WTC11 (cell line): ENCODE data around the gene TSPAN1. TPM values are rescaled to one million over a fixed set of nuclear protein-coding genes. Genes with fewer than 3 reads are reported as not detected.
A peak's percentile ranks its signal among the peaks of the same experiment; 100 is the strongest.

Source experiments
- ATAC-seq: fragments of 200-7000 bp; cut with Tn5 transposase; 2 replicates; pipeline ENCODE4 v1.10.0; 2021; ENCODE audit warnings: mild to moderate bottlenecking, moderate library complexity
- CTCF ChIA-PET: fragments of 300-600 bp; sonication (Branson Sonifier 250); formaldehyde crosslinking; loops from one replicate; lab custom pipeline; 2021; ENCODE audit warnings: antibody characterized with exemption; lab: Charles Lee
- POLR2A ChIA-PET: fragments of 350-600 bp; sonication (Branson Sonifier 250); formaldehyde crosslinking; loops from one replicate; lab custom pipeline; 2021; ENCODE audit warnings: antibody characterized with exemption; lab: Charles Lee
- DNase-seq: peaks from one replicate; pipeline ENCODE4 v3.0.0; 2021; ENCODE audit warnings: low spot score
- H3K27ac Mint-ChIP-seq: 2 replicates; pipeline ENCODE4 v1.8.0; 2021; ENCODE audit warnings: mixed read lengths
- H3K27me3 Mint-ChIP-seq: 2 replicates; pipeline ENCODE4 v1.8.0; 2021; ENCODE audit warnings: low read depth, mild to moderate bottlenecking, moderate library complexity, mixed read lengths
- H3K36me3 Mint-ChIP-seq: 2 replicates; pipeline ENCODE4 v1.8.0; 2021; ENCODE audit warnings: mixed read lengths
- H3K4me1 Mint-ChIP-seq: 2 replicates; pipeline ENCODE4 v1.8.0; 2022; ENCODE audit warnings: mixed read lengths
- H3K4me3 Mint-ChIP-seq: 2 replicates; pipeline ENCODE4 v1.8.0; 2021; ENCODE audit warnings: mild to moderate bottlenecking, moderate library complexity, mixed read lengths
- H3K9me3 Mint-ChIP-seq: 2 replicates; pipeline ENCODE4 v1.8.0; 2021; ENCODE audit warnings: mixed read lengths
- ELF4 ChIP-seq: sonication (generic); formaldehyde crosslinking; IDR thresholded peaks from 2 replicates; pipeline ENCODE4 v1.8.1; 2022; ENCODE audit warnings: low read depth, mild to moderate bottlenecking, moderate library complexity, missing genetic modification reagents
- EMX1 ChIP-seq: fragments of 250-450 bp; sonication (Bioruptor Pico); IDR thresholded peaks from 2 replicates; pipeline ENCODE4 v1.8.0; 2021; ENCODE audit warnings: mild to moderate bottlenecking
- FOXK1 ChIP-seq: sonication (generic); formaldehyde crosslinking; IDR thresholded peaks from 2 replicates; pipeline ENCODE4 v1.8.0; 2022; ENCODE audit warnings: mild to moderate bottlenecking, moderate library complexity, missing genetic modification reagents
- FOXP1 ChIP-seq: sonication (generic); formaldehyde crosslinking; IDR thresholded peaks from 2 replicates; pipeline ENCODE4 v1.8.0; 2022; ENCODE audit warnings: missing genetic modification reagents, mild to moderate bottlenecking, moderate library complexity, borderline replicate concordance
- GABPB1 ChIP-seq: sonication (generic); formaldehyde crosslinking; IDR thresholded peaks from 2 replicates; pipeline ENCODE4 v1.8.1; 2023; ENCODE audit warnings: mild to moderate bottlenecking, missing genetic modification reagents
- IRF2 ChIP-seq: sonication (generic); formaldehyde crosslinking; IDR thresholded peaks from 2 replicates; pipeline ENCODE4 v1.8.0; 2022; ENCODE audit warnings: low read depth, missing genetic modification reagents, borderline replicate concordance
- KAT7 ChIP-seq: sonication (generic); formaldehyde crosslinking; IDR thresholded peaks from 2 replicates; pipeline ENCODE4 v1.8.1; 2023; ENCODE audit warnings: missing genetic modification reagents, mild to moderate bottlenecking, borderline replicate concordance
- TEAD1 ChIP-seq: sonication (generic); formaldehyde crosslinking; IDR thresholded peaks from 2 replicates; pipeline ENCODE4 v1.8.0; 2022; ENCODE audit warnings: mild to moderate bottlenecking, missing genetic modification reagents
- TEAD4 ChIP-seq: sonication (generic); formaldehyde crosslinking; IDR thresholded peaks from 2 replicates; pipeline ENCODE4 v1.8.0; 2022; ENCODE audit warnings: mild to moderate bottlenecking, missing genetic modification reagents
- ZNF138 ChIP-seq: sonication (generic); formaldehyde crosslinking; conservative IDR thresholded peaks from 2 replicates; pipeline ENCODE4 v1.8.1; 2022; ENCODE audit warnings: mild to moderate bottlenecking, moderate library complexity, missing genetic modification reagents
- total RNA-seq: library from RNA; stranded (reverse); gene quantifications from 3 replicates; pipeline ENCODE4 v1.2.3, GENCODE V29; 2021
- TF ChIP-seq, protein P1 (sequence below): sonication (generic); formaldehyde crosslinking; IDR thresholded peaks from 2 replicates; pipeline ENCODE4 v1.8.0; 2022; ENCODE audit warnings: mild to moderate bottlenecking, missing genetic modification reagents
- TF ChIP-seq, protein P2 (sequence below): sonication (generic); formaldehyde crosslinking; IDR thresholded peaks from 2 replicates; pipeline ENCODE4 v1.8.1; 2022; ENCODE audit warnings: mild to moderate bottlenecking, missing genetic modification reagents, moderate library complexity, borderline replicate concordance
- TF ChIP-seq, protein P3 (sequence below): sonication (generic); formaldehyde crosslinking; IDR thresholded peaks from 2 replicates; pipeline ENCODE4 v1.8.0; 2022; ENCODE audit warnings: missing genetic modification reagents
- TF ChIP-seq, protein P4 (sequence below): sonication (generic); formaldehyde crosslinking; IDR thresholded peaks from 2 replicates; pipeline ENCODE4 v1.8.1; 2023; ENCODE audit warnings: mild to moderate bottlenecking, missing genetic modification reagents
- TF ChIP-seq, protein P5 (sequence below): sonication (generic); formaldehyde crosslinking; IDR thresholded peaks from 2 replicates; pipeline ENCODE4 v1.8.0; 2023; ENCODE audit warnings: mild to moderate bottlenecking, missing genetic modification reagents

The TSPAN1 gene
- total RNA-seq, 1 experiment from 2014 or later = 0.50 TPM

DNA sequence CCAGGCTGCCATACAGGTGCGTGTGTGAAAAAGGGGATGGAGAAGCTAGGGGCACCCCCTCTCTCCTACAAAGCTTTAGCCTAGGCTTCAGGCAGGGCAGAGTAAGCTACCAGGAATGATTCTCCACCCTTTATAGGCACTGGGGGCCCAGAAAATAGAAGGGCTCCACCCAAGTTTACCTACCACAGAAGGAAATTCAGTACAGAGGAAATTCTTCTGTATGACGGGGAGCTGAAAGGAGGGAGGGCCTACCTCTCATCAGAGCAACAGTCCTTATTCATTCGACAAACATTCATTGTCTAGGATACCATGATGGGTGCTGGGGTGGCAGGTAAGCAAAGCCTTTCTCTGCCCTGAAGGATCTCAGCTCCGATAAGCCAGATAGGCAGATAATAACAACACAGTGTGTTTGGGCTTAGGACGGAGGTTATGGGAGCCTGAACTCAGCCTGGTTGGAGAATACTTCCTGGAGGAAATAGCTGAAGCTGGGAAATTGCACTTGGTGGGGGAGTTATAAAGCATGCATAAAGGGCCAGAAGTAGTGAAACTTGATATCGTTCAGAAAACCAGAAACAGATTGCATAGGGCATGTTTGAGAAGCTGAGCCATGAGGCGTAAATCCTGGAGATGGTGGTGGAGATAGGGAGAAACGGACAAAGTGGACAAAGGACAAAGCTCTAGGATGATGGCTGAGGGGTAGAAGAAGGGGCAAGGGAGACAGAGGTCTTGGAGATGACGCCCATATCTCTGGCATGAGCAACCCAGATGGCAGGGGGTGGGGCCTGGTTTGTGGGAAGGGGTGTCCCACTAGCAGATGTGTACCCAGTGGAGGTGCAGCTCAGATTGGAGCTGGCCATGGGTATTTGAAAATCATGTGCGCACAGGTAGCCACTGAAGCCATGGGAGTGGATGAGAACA is 6.7 kb downstream of the TSPAN1 start (continued):
- TF ChIP-seq TEAD4 (CRISPR knock-in tag) (no peak), TEAD1 (CRISPR knock-in tag) (no peak), ZNF138 (no peak), FOXK1 (CRISPR knock-in tag) (no peak), EMX1 (CRISPR knock-in tag) (no peak)
- TF ChIP-seq, protein P1, sequence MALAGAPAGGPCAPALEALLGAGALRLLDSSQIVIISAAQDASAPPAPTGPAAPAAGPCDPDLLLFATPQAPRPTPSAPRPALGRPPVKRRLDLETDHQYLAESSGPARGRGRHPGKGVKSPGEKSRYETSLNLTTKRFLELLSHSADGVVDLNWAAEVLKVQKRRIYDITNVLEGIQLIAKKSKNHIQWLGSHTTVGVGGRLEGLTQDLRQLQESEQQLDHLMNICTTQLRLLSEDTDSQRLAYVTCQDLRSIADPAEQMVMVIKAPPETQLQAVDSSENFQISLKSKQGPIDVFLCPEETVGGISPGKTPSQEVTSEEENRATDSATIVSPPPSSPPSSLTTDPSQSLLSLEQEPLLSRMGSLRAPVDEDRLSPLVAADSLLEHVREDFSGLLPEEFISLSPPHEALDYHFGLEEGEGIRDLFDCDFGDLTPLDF (CRISPR knock-in tag) = no peak
- TF ChIP-seq, protein P2, sequence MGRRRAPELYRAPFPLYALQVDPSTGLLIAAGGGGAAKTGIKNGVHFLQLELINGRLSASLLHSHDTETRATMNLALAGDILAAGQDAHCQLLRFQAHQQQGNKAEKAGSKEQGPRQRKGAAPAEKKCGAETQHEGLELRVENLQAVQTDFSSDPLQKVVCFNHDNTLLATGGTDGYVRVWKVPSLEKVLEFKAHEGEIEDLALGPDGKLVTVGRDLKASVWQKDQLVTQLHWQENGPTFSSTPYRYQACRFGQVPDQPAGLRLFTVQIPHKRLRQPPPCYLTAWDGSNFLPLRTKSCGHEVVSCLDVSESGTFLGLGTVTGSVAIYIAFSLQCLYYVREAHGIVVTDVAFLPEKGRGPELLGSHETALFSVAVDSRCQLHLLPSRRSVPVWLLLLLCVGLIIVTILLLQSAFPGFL (CRISPR knock-in tag) = no peak
- TF ChIP-seq, protein P3, sequence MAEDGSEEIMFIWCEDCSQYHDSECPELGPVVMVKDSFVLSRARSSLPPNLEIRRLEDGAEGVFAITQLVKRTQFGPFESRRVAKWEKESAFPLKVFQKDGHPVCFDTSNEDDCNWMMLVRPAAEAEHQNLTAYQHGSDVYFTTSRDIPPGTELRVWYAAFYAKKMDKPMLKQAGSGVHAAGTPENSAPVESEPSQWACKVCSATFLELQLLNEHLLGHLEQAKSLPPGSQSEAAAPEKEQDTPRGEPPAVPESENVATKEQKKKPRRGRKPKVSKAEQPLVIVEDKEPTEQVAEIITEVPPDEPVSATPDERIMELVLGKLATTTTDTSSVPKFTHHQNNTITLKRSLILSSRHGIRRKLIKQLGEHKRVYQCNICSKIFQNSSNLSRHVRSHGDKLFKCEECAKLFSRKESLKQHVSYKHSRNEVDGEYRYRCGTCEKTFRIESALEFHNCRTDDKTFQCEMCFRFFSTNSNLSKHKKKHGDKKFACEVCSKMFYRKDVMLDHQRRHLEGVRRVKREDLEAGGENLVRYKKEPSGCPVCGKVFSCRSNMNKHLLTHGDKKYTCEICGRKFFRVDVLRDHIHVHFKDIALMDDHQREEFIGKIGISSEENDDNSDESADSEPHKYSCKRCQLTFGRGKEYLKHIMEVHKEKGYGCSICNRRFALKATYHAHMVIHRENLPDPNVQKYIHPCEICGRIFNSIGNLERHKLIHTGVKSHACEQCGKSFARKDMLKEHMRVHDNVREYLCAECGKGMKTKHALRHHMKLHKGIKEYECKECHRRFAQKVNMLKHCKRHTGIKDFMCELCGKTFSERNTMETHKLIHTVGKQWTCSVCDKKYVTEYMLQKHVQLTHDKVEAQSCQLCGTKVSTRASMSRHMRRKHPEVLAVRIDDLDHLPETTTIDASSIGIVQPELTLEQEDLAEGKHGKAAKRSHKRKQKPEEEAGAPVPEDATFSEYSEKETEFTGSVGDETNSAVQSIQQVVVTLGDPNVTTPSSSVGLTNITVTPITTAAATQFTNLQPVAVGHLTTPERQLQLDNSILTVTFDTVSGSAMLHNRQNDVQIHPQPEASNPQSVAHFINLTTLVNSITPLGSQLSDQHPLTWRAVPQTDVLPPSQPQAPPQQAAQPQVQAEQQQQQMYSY (CRISPR knock-in tag) = no peak

DNA sequence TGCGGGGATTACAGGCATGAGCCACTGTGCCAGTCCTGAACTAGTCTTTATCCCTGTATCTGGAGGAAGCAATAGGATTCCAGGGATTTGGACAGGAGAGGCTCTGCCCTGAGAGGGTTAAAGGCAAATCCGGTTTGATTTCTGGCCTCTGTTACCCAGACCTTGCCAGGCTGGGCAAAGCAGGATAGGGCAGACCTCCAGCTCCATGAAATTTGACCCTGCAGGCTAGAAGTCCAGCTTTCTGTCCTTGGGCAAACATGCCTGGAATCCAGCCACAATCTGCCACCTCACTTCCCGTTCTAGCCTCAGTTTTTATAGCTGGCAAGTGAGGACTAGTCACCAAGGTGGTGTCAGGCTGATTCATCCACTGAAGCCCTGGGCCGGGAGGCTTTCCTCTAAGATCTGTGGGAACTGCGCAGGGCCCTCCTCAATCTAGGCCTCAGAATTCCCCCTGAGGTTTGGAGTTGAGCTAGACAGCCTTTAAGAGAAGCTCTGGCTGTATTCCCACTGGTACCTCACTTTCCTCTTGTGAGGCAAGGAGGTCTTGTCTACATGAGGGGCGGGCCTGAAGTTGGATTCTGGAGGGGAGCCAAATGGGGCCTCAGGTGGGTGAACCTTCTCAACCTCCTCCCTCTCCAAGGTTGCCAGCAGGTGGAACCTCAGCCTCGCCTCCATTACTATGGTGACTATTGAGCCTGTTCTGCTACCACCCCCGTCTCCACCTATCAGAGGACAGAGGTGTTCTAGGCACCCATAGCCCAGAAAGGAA is 8.4 kb downstream of the TSPAN1 start:
- ATAC-seq (peak; percentile 11), DNase-seq (no peak)
- H3K36me3 Mint-ChIP-seq = no peaks in the 10 kb centered on the region
- POLR2A ChIA-PET = interaction anchor here (1.4 kb wide), 1 partner anchor 40 kb away, joined by 7 read pairs; no protein-coding TSS in a partner anchor
- H3K4me1 Mint-ChIP-seq = 0 out of 2 replicates have a peak, but pooled peaks cover 6% of the 10 kb centered on the region
- TF ChIP-seq, protein P4, sequence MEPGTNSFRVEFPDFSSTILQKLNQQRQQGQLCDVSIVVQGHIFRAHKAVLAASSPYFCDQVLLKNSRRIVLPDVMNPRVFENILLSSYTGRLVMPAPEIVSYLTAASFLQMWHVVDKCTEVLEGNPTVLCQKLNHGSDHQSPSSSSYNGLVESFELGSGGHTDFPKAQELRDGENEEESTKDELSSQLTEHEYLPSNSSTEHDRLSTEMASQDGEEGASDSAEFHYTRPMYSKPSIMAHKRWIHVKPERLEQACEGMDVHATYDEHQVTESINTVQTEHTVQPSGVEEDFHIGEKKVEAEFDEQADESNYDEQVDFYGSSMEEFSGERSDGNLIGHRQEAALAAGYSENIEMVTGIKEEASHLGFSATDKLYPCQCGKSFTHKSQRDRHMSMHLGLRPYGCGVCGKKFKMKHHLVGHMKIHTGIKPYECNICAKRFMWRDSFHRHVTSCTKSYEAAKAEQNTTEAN (CRISPR knock-in tag) = no peak
- TF ChIP-seq GABPB1 = peak; percentile 29; the same call in 1 of the 2 replicates
- TF ChIP-seq FOXP1 (CRISPR knock-in tag) = no peak
- H3K27me3 Mint-ChIP-seq = peaks cover 8% of the 10 kb centered on the region
- no peak overlapping the region for H3K27ac Mint-ChIP-seq
- no peak overlapping the region for H3K4me3 Mint-ChIP-seq
- no peaks in the 10 kb centered on the region for H3K9me3 Mint-ChIP-seq
- CTCF ChIA-PET = interaction anchor here (0.9 to 4.8 kb wide), 6 partner anchors 10 to 144 kb away, joined by 3 to 62 read pairs (median 4); partner anchors contain the start of gene LURAP1

DNA sequence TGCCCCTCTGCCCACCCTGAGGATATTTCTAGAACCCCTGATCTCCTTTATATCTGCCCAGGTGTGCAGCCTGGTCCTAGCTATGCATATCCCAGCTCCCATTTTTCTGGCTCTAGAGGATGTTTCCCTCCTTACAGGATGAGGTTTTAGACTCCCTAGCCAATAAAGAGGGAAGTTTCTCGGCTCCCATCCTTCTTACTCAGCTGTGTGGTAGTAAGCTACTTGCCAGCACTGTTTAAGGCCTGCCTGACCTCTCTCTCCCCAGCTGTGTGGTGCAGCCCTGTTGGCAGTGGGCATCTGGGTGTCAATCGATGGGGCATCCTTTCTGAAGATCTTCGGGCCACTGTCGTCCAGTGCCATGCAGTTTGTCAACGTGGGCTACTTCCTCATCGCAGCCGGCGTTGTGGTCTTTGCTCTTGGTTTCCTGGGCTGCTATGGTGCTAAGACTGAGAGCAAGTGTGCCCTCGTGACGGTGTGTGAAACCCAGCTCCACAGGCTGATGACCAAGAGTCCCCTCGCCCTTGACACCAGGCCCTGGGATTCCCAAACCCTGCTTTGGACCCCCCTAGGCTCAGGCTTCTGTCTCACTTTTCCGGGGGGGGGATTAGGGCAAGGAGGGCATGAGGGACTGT is 9.2 kb downstream of the TSPAN1 start:
- H3K4me3 Mint-ChIP-seq = no peak overlapping the region
- DNase-seq (no peak), ATAC-seq (no peak)
- CTCF ChIA-PET = interaction anchor here (0.6 to 4.8 kb wide), 6 partner anchors 19 to 152 kb away, joined by 3 to 62 read pairs (median 4); partner anchors contain the start of gene LURAP1
- no peaks in the 10 kb centered on the region for H3K9me3 Mint-ChIP-seq
- 0 out of 2 replicates have a peak, but pooled peaks cover 6% of the 10 kb centered on the region for H3K4me1 Mint-ChIP-seq
- no peaks in the 10 kb centered on the region for H3K36me3 Mint-ChIP-seq
- peak overlapping the region; percentile 55; the same call in 1 of the 2 replicates for H3K27ac Mint-ChIP-seq
- H3K27me3 Mint-ChIP-seq = peaks cover 8% of the 10 kb centered on the region
- POLR2A ChIA-PET = interaction anchor here (1.4 kb wide), 1 partner anchor 40 kb away, joined by 7 read pairs; no protein-coding TSS in a partner anchor
- TF ChIP-seq FOXP1 (CRISPR knock-in tag) (no peak), ELF4 (CRISPR knock-in tag) (no peak), KAT7 (CRISPR knock-in tag) (no peak), IRF2 (CRISPR knock-in tag) (no peak)
- TF ChIP-seq, protein P2 (CRISPR knock-in tag) = no peak
- TF ChIP-seq, protein P5, sequence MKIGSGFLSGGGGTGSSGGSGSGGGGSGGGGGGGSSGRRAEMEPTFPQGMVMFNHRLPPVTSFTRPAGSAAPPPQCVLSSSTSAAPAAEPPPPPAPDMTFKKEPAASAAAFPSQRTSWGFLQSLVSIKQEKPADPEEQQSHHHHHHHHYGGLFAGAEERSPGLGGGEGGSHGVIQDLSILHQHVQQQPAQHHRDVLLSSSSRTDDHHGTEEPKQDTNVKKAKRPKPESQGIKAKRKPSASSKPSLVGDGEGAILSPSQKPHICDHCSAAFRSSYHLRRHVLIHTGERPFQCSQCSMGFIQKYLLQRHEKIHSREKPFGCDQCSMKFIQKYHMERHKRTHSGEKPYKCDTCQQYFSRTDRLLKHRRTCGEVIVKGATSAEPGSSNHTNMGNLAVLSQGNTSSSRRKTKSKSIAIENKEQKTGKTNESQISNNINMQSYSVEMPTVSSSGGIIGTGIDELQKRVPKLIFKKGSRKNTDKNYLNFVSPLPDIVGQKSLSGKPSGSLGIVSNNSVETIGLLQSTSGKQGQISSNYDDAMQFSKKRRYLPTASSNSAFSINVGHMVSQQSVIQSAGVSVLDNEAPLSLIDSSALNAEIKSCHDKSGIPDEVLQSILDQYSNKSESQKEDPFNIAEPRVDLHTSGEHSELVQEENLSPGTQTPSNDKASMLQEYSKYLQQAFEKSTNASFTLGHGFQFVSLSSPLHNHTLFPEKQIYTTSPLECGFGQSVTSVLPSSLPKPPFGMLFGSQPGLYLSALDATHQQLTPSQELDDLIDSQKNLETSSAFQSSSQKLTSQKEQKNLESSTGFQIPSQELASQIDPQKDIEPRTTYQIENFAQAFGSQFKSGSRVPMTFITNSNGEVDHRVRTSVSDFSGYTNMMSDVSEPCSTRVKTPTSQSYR = no peak
